C1 segment of cervical spinal cord (tissue), 14 donors: Measurements from ENCODE around the gene PKP3.
"Not testable (repeated sequence)": the region's sequence is repeated elsewhere in the genome, so short reads cannot be mapped to it uniquely, and the experiment has no call there.

ENCODE experiments used
- DNase-seq, 14 donors: peaks; one replicate each; lab custom pipeline; 2025; lab: John Stamatoyannopoulos, UW

The PKP3 gene

GRCh38 chr11:377883-378500 lies 16.0 kb upstream of the PKP3 start:
- DNase-seq: no peak

- DNase-seq: no peak
Observed at GRCh38 chr11:379205-380094, 14.6 kb upstream of the PKP3 start.

- no peak for DNase-seq
Observed at GRCh38 chr11:380095-380480, 13.9 kb upstream of the PKP3 start.

GRCh38 chr11:380491-380890 lies 13.5 kb upstream of the PKP3 start:
- DNase-seq: no peak

GRCh38 chr11:380996-381395 lies 13.0 kb upstream of the PKP3 start:
- DNase-seq: no peak

GRCh38 chr11:381501-382072 lies 12.4 kb upstream of the PKP3 start:
- no peak for DNase-seq

GRCh38 chr11:382081-382629 lies 11.9 kb upstream of the PKP3 start:
- no peak for DNase-seq

GRCh38 chr11:383431-383830 lies 10.6 kb upstream of the PKP3 start:
- no peak for DNase-seq

- no peak for DNase-seq
Observed at GRCh38 chr11:384511-384910, 9.5 kb upstream of the PKP3 start.

GRCh38 chr11:385594-386351 lies 8.2 kb upstream of the PKP3 start:
- no peak for DNase-seq

- DNase-seq: no peak
Observed at GRCh38 chr11:386483-386882, 7.5 kb upstream of the PKP3 start.

- no peak for DNase-seq
Observed at GRCh38 chr11:387193-387793, 6.7 kb upstream of the PKP3 start.

GRCh38 chr11:389369-389768 lies 4.6 kb upstream of the PKP3 start:
- not testable (repeated sequence) for DNase-seq

- DNase-seq: no peak
Observed at GRCh38 chr11:390175-390574, 3.8 kb upstream of the PKP3 start.

- DNase-seq: no peak
Observed at GRCh38 chr11:391117-392017, 2.6 kb upstream of the PKP3 start.

GRCh38 chr11:392102-392777 lies 1.8 kb upstream of the PKP3 start:
- no peak for DNase-seq

- DNase-seq: no peak
Observed at GRCh38 chr11:393219-394033, 583 bp upstream of the PKP3 start.

- no peak for DNase-seq
Observed at GRCh38 chr11:394858-395655, 1.0 kb downstream of the PKP3 start.
